HG03135 (cell line): ENCODE data around the gene COL18A1.

Experiments used
- ATAC-seq: cut with Tn5 transposase; IDR thresholded peaks from one replicate; pipeline ENCODE4 v1.9.1; 2021; ENCODE audit warnings: mild to moderate bottlenecking, moderate library complexity; ENCODE audit not compliant: unreplicated experiment

COL18A1 gene

GRCh38 chr21:45412491-45412890, 7.5 kb downstream of the COL18A1 start:
- no peak for ATAC-seq

GRCh38 chr21:45412909-45413611, 8.1 kb downstream of the COL18A1 start:
- no peak for ATAC-seq

GRCh38 chr21:45413922-45414321, 9.0 kb downstream of the COL18A1 start:
- no peak for ATAC-seq

GRCh38 chr21:45414396-45415187, 9.6 kb downstream of the COL18A1 start:
- no peak for ATAC-seq

DNA sequence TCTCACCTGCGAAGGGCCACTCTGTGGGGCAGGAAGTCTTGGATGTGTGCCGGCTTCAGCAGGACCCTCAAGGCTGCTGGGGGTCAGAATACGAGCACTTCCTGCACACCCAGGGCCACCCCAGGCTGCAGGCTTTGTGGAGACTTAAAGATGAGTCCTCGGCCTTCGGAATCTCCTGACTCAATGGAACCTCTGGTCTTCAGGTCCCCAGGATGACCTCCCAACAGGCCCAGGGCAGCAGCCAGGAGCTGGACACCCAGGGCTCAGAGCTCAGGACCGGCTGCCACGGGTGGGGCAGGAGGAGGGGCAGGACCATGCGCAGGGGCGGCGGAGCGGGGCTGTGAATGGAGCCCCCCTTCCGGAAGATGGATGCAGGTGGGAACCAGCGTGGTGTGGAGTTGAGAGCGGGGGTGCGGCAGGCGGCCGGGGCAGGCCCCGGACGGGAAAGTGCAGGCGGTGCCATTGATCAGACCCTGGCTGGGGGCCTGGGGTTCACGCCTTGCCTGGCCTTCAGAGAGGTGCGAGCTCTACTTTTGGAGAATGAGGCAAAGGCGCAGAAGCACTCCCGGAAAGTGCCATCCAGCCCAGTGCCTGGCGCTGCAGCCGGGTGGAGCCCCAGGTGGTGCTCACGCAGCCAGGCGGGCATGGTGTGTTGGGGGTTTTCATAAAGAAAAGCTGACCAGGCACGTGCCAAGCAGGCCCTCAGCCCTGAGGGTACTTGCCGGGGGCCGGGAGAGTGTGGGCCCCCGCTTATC, 10.4 kb downstream of the COL18A1 start:
- no peak for ATAC-seq

- no peak for ATAC-seq
Observed at GRCh38 chr21:45415943-45416611, 11.1 kb downstream of the COL18A1 start.

DNA sequence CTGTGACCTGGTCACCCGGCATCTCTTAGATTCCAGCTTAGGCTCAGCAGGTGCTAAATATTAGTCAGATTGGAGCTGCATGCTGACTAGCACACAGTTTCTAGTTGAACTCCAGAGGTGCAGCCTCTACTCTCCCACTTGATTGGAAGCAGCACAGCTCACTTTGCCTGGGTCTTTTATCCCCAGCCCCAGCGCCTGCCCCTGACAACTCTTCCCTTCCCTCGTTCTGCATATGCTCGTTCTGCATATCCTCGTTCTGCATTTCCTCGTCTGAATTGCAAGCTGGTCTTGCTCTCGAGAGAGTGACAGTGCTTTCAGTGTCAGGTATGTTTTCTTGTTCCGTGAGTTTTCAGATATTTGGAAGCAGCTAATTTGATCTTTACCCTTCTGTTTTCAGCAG, 11.7 kb downstream of the COL18A1 start:
- no peak for ATAC-seq

GRCh38 chr21:45417256-45417950, 12.4 kb downstream of the COL18A1 start:
- ATAC-seq, result no peak

DNA sequence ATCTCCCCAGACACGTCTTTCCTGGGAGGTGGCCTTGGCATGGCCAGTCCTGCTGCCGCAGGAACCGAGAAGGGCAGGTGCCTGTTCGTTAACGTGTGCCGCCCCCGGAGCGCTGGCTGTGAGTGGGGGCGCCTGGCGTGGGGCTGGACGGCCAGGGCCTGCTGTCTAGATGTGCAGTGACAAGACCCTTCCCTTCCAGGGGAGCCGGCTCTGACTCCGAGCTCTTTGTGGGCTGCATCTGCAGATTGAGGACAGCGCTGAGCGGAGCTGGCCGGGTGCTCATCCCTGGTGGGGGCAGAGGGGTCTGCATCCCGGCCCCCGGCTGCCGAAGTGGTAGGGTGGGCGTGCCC, 13.0 kb downstream of the COL18A1 start:
- ATAC-seq, result no peak

DNA sequence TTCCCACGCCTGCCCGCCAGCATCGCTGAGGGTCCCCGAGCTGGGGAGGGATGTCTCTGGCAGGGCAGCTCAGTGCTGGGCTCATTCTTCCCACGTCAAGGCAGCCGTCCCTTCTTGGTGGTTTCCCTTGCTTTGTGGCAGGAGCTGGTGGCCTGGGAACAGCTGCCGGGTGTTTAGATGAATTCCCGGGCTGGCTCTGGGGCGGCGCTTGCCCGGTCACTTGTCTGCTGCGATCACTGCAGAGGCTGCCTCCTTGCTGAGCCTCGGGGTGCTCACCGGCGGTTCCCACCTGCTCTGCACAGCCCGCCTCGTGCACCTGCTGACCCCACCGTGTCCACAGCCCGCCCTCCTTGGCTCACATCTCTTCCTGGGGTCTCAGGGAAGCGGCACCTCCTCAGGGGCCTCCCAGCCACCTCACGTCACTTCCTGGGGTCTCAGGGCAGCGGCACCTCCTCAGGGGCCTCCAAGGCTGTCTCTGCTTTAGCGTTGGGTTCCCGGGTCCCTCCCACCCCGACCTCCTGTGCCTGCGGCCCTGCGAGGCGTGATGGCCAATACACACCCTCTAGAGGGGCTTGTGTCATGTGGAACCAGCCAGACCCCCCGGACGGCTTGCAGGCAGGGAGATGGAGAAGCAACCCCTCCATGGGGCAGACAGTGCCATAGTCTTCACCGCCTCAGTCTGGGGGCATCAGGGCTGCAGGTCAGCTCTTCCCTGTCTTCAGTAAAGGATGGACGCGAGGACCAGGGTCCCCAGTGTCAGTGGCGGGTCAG, 13.5 kb downstream of the COL18A1 start:
- ATAC-seq, result no peak

GRCh38 chr21:45419162-45419561, 14.2 kb downstream of the COL18A1 start:
- ATAC-seq, result no peak

GRCh38 chr21:45420061-45421041, 15.4 kb downstream of the COL18A1 start:
- no peak for ATAC-seq

DNA sequence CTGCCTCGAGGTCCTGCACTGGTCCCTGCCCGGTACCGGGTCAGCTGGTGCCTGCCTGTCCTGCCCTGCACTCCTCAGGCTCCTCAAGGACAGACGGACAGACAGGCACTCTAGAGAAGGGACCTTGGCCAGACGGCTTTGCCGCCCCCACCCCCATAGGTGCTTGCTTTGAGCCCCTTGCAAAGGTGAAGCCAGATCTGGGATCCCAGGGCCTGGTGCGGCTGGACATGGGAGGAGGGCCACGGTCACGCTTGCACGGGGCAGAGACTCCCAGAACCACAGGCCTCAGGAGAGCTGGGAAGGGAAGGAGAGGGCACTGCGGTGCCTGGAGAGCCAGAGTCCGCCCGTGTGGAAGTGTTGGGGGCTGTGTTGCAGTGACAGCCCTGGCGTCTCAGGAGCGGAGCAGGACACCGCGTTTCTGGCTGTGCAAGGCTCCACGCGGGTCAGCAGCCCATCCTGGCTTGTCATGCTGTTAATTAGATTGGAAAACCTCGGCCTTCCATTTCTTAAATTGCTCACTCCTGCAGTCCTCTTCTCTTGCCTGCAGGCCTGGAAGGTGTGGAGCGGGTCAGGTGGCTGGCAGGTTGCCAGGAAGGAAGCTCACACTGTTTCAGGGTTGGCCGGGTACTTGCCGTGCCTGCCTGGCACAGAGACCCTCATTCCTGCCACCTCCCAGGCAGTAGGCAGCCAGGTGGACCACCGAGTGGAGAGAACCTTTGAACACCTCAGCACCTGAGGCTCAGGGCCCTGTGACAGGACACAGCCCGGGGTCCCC, 16.3 kb downstream of the COL18A1 start:
- ATAC-seq, result no peak

GRCh38 chr21:45421846-45422775, 17.1 kb downstream of the COL18A1 start:
- ATAC-seq, result no peak

GRCh38 chr21:45423201-45423955, 18.4 kb downstream of the COL18A1 start:
- no peak for ATAC-seq
